Measurements from ENCODE around the gene EID2B. TPM values are rescaled to one million over a fixed set of nuclear protein-coding genes. Genes with fewer than 3 reads are reported as not detected.
A peak's percentile ranks its signal among the peaks of the same experiment; 100 is the strongest.

The EID2B gene
- total RNA-seq, 1 experiment from 2014 or later = 2.3 TPM

DNA sequence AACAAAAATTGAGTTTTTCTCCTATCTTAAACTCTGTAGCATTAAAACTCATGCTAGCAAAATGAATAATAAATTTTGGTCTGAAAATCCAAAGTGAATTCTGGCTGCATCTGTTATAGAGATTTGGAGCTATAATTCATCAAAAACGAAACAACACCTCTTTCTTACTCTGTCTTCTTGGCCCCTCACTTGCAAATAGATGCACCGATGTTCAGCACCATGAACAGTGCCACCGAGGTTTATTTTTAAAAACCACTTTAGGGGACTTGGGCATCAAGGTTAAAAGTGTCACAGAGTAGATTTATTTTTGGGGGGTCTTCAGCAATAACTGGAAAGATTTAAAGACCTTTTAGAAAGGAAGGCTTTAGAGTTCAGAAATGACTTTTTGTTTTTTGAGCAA is 33.4 kb upstream of the EID2B start:
- TF ChIP-seq EZH2 (IDR thresholded peaks at IDR 0.05; ENCODE audit: low read depth) = no peak
- TF ChIP-seq, protein P1, sequence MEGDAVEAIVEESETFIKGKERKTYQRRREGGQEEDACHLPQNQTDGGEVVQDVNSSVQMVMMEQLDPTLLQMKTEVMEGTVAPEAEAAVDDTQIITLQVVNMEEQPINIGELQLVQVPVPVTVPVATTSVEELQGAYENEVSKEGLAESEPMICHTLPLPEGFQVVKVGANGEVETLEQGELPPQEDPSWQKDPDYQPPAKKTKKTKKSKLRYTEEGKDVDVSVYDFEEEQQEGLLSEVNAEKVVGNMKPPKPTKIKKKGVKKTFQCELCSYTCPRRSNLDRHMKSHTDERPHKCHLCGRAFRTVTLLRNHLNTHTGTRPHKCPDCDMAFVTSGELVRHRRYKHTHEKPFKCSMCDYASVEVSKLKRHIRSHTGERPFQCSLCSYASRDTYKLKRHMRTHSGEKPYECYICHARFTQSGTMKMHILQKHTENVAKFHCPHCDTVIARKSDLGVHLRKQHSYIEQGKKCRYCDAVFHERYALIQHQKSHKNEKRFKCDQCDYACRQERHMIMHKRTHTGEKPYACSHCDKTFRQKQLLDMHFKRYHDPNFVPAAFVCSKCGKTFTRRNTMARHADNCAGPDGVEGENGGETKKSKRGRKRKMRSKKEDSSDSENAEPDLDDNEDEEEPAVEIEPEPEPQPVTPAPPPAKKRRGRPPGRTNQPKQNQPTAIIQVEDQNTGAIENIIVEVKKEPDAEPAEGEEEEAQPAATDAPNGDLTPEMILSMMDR (conservative IDR thresholded peaks at IDR 0.05) = no peak
- BruUV-seq (replicated peaks) = no TSS peak
- POLR2A ChIA-PET (ENCODE audit: unreplicated experiment) = no interaction called here
- H3F3A ChIP-seq (ENCODE audit: insufficient read depth, low read depth) = no peaks in the 10 kb centered on the region
- H2AFZ ChIP-seq = no peak overlapping the region
- CTCF ChIA-PET = no interaction called here
- H3K4me1 ChIP-seq (replicated peaks; ENCODE audit: insufficient read depth) = peaks cover 15% of the 10 kb centered on the region
- no peaks in the 10 kb centered on the region for H3K79me2 ChIP-seq (ENCODE audit: low read depth)
- H3K9me2 ChIP-seq (ENCODE audit: insufficient read depth) = no peaks in the 10 kb centered on the region
- H3K27me3 ChIP-seq (ENCODE audit: insufficient read depth, low read depth) = peaks cover 9% of the 10 kb centered on the region
- intact Hi-C loops (cut with micrococcal nuclease; ENCODE audit: unreplicated experiment) = no loop called here
- no peaks in the 10 kb centered on the region for H4K20me1 ChIP-seq (ENCODE audit: insufficient read depth)
- H3K27ac ChIP-seq = no peak overlapping the region
- no peaks in the 10 kb centered on the region for H3K9me3 ChIP-seq (ENCODE audit: insufficient read depth, low read depth)
- DNase-seq = no peak
- no peak overlapping the region for H3K4me3 ChIP-seq
- no peak overlapping the region for H3K4me2 ChIP-seq
- H3K36me3 ChIP-seq (ENCODE audit: low read depth) = no peaks in the 10 kb centered on the region

DNA sequence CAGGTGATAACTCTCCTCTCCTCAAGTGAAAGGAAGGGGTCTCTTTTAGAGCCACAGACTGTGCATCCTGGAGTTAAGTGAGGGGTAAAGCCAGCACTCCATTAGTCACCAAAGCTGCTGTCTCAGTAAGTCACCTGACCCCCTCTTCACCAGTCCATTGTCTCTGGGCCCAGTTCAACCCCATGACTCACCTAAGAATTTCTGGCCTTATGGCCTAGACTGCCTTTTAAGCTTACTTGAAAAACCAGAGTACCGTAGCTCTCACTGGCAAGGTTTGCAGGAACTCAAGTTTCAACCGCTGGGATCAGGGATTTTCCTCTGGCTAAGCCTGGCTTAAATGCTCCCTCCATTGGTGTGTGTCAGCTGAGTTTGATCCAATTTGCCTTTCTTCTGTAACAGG is 30.8 kb upstream of the EID2B start:
- Histone ChIP-seq H3K4me3 (no peak overlapping the region), H3F3A (ENCODE audit: insufficient read depth, low read depth) (no peaks in the 10 kb centered on the region), H3K27me3 (ENCODE audit: insufficient read depth, low read depth) (no peaks in the 10 kb centered on the region), H3K9me2 (ENCODE audit: insufficient read depth) (no peaks in the 10 kb centered on the region), H3K4me1 (replicated peaks; ENCODE audit: insufficient read depth) (peaks cover 9% of the 10 kb centered on the region), H2AFZ (no peak overlapping the region), H3K27ac (no peak overlapping the region), H3K4me2 (peak overlapping the region; percentile 29; the same call in 1 of the 2 replicates), H3K36me3 (ENCODE audit: low read depth) (no peaks in the 10 kb centered on the region), H3K79me2 (ENCODE audit: low read depth) (no peaks in the 10 kb centered on the region), H3K9me3 (ENCODE audit: insufficient read depth, low read depth) (no peaks in the 10 kb centered on the region), H4K20me1 (ENCODE audit: insufficient read depth) (no peaks in the 10 kb centered on the region)
- BruUV-seq (replicated peaks) = no TSS peak
- POLR2A ChIA-PET (ENCODE audit: unreplicated experiment) = interaction anchor here (0.6 kb wide), 1 partner anchor 101 kb away, joined by 3 read pairs; no protein-coding TSS in a partner anchor
- TF ChIP-seq, protein P1 (conservative IDR thresholded peaks at IDR 0.05) = no peak
- no peak for TF ChIP-seq EZH2 (IDR thresholded peaks at IDR 0.05; ENCODE audit: low read depth)
- intact Hi-C loops (cut with micrococcal nuclease; ENCODE audit: unreplicated experiment) = no loop called here
- CTCF ChIA-PET = no interaction called here
- DNase-seq = peak; percentile 61 to 68

DNA sequence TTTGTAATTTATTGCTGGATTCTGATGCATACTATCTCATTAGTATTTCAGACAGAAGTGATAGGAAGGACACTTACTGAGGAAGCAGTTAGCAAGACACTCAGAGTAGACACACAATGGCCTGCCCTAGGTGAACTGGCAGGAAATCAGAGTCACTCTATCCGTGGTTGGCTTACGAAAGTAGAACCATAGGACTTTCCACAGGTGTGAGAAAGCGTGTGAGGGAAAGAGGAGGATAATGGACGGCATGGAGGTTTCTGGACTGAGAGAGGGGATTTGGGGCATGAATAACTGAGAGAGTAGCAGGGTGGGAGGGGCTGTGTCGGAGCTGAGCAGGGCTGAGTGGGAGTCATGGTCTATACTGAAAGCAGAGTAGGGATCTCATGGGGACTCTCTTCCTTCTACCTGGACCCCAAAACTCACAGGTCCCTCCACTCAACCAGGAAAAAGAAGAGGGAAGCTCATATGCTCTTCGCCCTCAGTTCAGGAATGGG is 26.0 kb upstream of the EID2B start:
- H3K36me3 ChIP-seq (ENCODE audit: low read depth) = no peaks in the 10 kb centered on the region
- H3K27ac ChIP-seq = no peak overlapping the region
- ChIA-PET CTCF (no interaction called here), POLR2A (ENCODE audit: unreplicated experiment) (no interaction called here)
- no peaks in the 10 kb centered on the region for H4K20me1 ChIP-seq (ENCODE audit: insufficient read depth)
- no peaks in the 10 kb centered on the region for H3K79me2 ChIP-seq (ENCODE audit: low read depth)
- H3K4me2 ChIP-seq = peak overlapping the region; percentile 39; the same call in 1 of the 2 replicates
- intact Hi-C loops (cut with micrococcal nuclease; ENCODE audit: unreplicated experiment) = loop anchor here (1.0 to 5.0 kb wide), 2 partner anchors 120 to 209 kb away; no protein-coding TSS in a partner anchor
- no peaks in the 10 kb centered on the region for H3K9me2 ChIP-seq (ENCODE audit: insufficient read depth)
- peaks cover 12% of the 10 kb centered on the region for H3K4me1 ChIP-seq (replicated peaks; ENCODE audit: insufficient read depth)
- no peak overlapping the region for H3K4me3 ChIP-seq
- TF ChIP-seq, protein P1 (conservative IDR thresholded peaks at IDR 0.05) = no peak
- TF ChIP-seq EZH2 (IDR thresholded peaks at IDR 0.05; ENCODE audit: low read depth) = no peak
- H2AFZ ChIP-seq = no peak overlapping the region
- BruUV-seq (replicated peaks) = no TSS peak
- peaks cover 23% of the 10 kb centered on the region for H3K27me3 ChIP-seq (ENCODE audit: insufficient read depth, low read depth)
- DNase-seq = no peak
- H3K9me3 ChIP-seq (ENCODE audit: insufficient read depth, low read depth) = no peaks in the 10 kb centered on the region
- no peaks in the 10 kb centered on the region for H3F3A ChIP-seq (ENCODE audit: insufficient read depth, low read depth)
